NCI-H446 treated with DMSO at 0.1 percent for 48 hours (cell line): ENCODE measurements around the gene BPHL.
"Not testable (repeated sequence)": the region's sequence is repeated elsewhere in the genome, so short reads cannot be mapped to it uniquely, and the experiment has no call there.

Source experiments
- DNase-seq: peaks from one replicate; lab custom pipeline; 2025; lab: John Stamatoyannopoulos, UW

BPHL gene

GRCh38 chr6:3156184-3157130 lies 37.9 kb downstream of the BPHL start:
- DNase-seq = not testable (repeated sequence)

GRCh38 chr6:3157131-3157933 lies 38.8 kb downstream of the BPHL start, which contains the start of gene TUBB2A:
TSS of gene TUBB2A (minus strand) at chr6:3157544. CDS start at chr6:3157463, 81 bp downstream.
- DNase-seq = peak; percentile 41

- no peak for DNase-seq
Measured at GRCh38 chr6:3159805-3160781, 41.6 kb downstream of the BPHL start.

- DNase-seq = peak; percentile 6
Measured at GRCh38 chr6:3162067-3162497, 43.6 kb downstream of the BPHL start.

- peak; percentile 38 for DNase-seq
Measured at GRCh38 chr6:3162565-3163247, 44.2 kb downstream of the BPHL start.

- no peak for DNase-seq
Measured at GRCh38 chr6:3163248-3163594, 44.7 kb downstream of the BPHL start.

GRCh38 chr6:3164388-3164787 lies 45.9 kb downstream of the BPHL start:
- DNase-seq = no peak

GRCh38 chr6:3165631-3166534 lies 47.4 kb downstream of the BPHL start:
- DNase-seq = no peak

GRCh38 chr6:3166535-3167225 lies 48.2 kb downstream of the BPHL start:
- not testable (repeated sequence) for DNase-seq

- DNase-seq = not testable (repeated sequence)
Measured at GRCh38 chr6:3168046-3168445, 49.5 kb downstream of the BPHL start.

- not testable (repeated sequence) for DNase-seq
Measured at GRCh38 chr6:3170676-3171075, 52.2 kb downstream of the BPHL start.

- not testable (repeated sequence) for DNase-seq
Measured at GRCh38 chr6:3171313-3172175, 53.0 kb downstream of the BPHL start.

GRCh38 chr6:3172789-3173188 lies 54.3 kb downstream of the BPHL start:
- not testable (repeated sequence) for DNase-seq

- not testable (repeated sequence) for DNase-seq
Measured at GRCh38 chr6:3173636-3174089, 55.2 kb downstream of the BPHL start.

GRCh38 chr6:3175715-3176402 lies 57.3 kb downstream of the BPHL start:
- no peak for DNase-seq

GRCh38 chr6:3176562-3177355 lies 58.2 kb downstream of the BPHL start:
- no peak for DNase-seq

GRCh38 chr6:3178666-3179065 lies 60.2 kb downstream of the BPHL start:
- not testable (repeated sequence) for DNase-seq
